WTC11 (cell line): ENCODE results near the gene DCLK1. TPM values are rescaled to one million over a fixed set of nuclear protein-coding genes. Genes with fewer than 3 reads are reported as not detected.

Experiments used
- ATAC-seq: fragments of 200-7000 bp; cut with Tn5 transposase; 2 replicates; pipeline ENCODE4 v1.10.0; 2021; ENCODE audit warnings: mild to moderate bottlenecking, moderate library complexity
- CTCF ChIA-PET: fragments of 300-600 bp; sonication (Branson Sonifier 250); formaldehyde crosslinking; loops from one replicate; lab custom pipeline; 2021; ENCODE audit warnings: antibody characterized with exemption; lab: Charles Lee
- POLR2A ChIA-PET: fragments of 350-600 bp; sonication (Branson Sonifier 250); formaldehyde crosslinking; loops from one replicate; lab custom pipeline; 2021; ENCODE audit warnings: antibody characterized with exemption; lab: Charles Lee
- DNase-seq: peaks from one replicate; pipeline ENCODE4 v3.0.0; 2021; ENCODE audit warnings: low spot score
- H3K27ac Mint-ChIP-seq: 2 replicates; pipeline ENCODE4 v1.8.0; 2021; ENCODE audit warnings: mixed read lengths
- H3K27me3 Mint-ChIP-seq: 2 replicates; pipeline ENCODE4 v1.8.0; 2021; ENCODE audit warnings: low read depth, mild to moderate bottlenecking, moderate library complexity, mixed read lengths
- H3K36me3 Mint-ChIP-seq: 2 replicates; pipeline ENCODE4 v1.8.0; 2021; ENCODE audit warnings: mixed read lengths
- H3K4me1 Mint-ChIP-seq: 2 replicates; pipeline ENCODE4 v1.8.0; 2022; ENCODE audit warnings: mixed read lengths
- H3K4me3 Mint-ChIP-seq: 2 replicates; pipeline ENCODE4 v1.8.0; 2021; ENCODE audit warnings: mild to moderate bottlenecking, moderate library complexity, mixed read lengths
- H3K9me3 Mint-ChIP-seq: 2 replicates; pipeline ENCODE4 v1.8.0; 2021; ENCODE audit warnings: mixed read lengths
- ATF1 ChIP-seq: sonication (generic); formaldehyde crosslinking; IDR thresholded peaks from 2 replicates; pipeline ENCODE4 v1.8.1; 2023; ENCODE audit warnings: mild to moderate bottlenecking, moderate library complexity, missing genetic modification reagents
- ATF6 ChIP-seq: sonication (generic); formaldehyde crosslinking; IDR thresholded peaks from 2 replicates; pipeline ENCODE4 v1.8.1; 2023; ENCODE audit warnings: mild to moderate bottlenecking, missing genetic modification reagents
- CBFB ChIP-seq: sonication (generic); formaldehyde crosslinking; IDR thresholded peaks from 2 replicates; pipeline ENCODE4 v1.8.1; 2022; ENCODE audit warnings: mild to moderate bottlenecking, low read depth, missing genetic modification reagents
- E2F1 ChIP-seq: sonication (generic); formaldehyde crosslinking; IDR thresholded peaks from 2 replicates; pipeline ENCODE4 v1.8.0; 2022; ENCODE audit warnings: mild to moderate bottlenecking, missing genetic modification reagents
- ERG ChIP-seq: fragments of 250-450 bp; sonication (Bioruptor Pico); IDR thresholded peaks from 2 replicates; pipeline ENCODE4 v1.8.0; 2021; ENCODE audit warnings: mild to moderate bottlenecking
- FOXJ3 ChIP-seq: sonication (generic); formaldehyde crosslinking; IDR thresholded peaks from 2 replicates; pipeline ENCODE4 v1.9.0; 2021; ENCODE audit warnings: missing genetic modification reagents, mild to moderate bottlenecking, borderline replicate concordance
- FOXP1 ChIP-seq: sonication (generic); formaldehyde crosslinking; IDR thresholded peaks from 2 replicates; pipeline ENCODE4 v1.8.0; 2022; ENCODE audit warnings: missing genetic modification reagents, mild to moderate bottlenecking, moderate library complexity, borderline replicate concordance
- HMGA2 ChIP-seq: fragments of 250-450 bp; sonication (Bioruptor Pico); IDR thresholded peaks from 2 replicates; pipeline ENCODE4 v1.4.0; 2021; ENCODE audit warnings: mild to moderate bottlenecking, moderate library complexity
- NFATC4 ChIP-seq: fragments of 250-450 bp; sonication (Bioruptor Pico); IDR thresholded peaks from 2 replicates; pipeline ENCODE4 v1.9.0; 2021; ENCODE audit warnings: mild to moderate bottlenecking
- PREB ChIP-seq: sonication (generic); formaldehyde crosslinking; IDR thresholded peaks from 2 replicates; pipeline ENCODE4 v1.8.1; 2022; ENCODE audit warnings: mild to moderate bottlenecking, missing genetic modification reagents, moderate library complexity, borderline replicate concordance
- PRRX2 ChIP-seq: fragments of 250-450 bp; sonication (Bioruptor Pico); IDR thresholded peaks from 2 replicates; pipeline ENCODE4 v1.8.0; 2021; ENCODE audit warnings: mild to moderate bottlenecking
- ZNF138 ChIP-seq: sonication (generic); formaldehyde crosslinking; conservative IDR thresholded peaks from 2 replicates; pipeline ENCODE4 v1.8.1; 2022; ENCODE audit warnings: mild to moderate bottlenecking, moderate library complexity, missing genetic modification reagents
- ZNF281 ChIP-seq: sonication (generic); formaldehyde crosslinking; IDR thresholded peaks from 2 replicates; pipeline ENCODE4 v1.8.0; 2023; ENCODE audit warnings: mild to moderate bottlenecking, missing genetic modification reagents
- ZNF512 ChIP-seq: sonication (generic); formaldehyde crosslinking; IDR thresholded peaks from 2 replicates; pipeline ENCODE4 v1.8.1; 2022; ENCODE audit warnings: missing genetic modification reagents, borderline replicate concordance
- ZNF671 ChIP-seq: fragments of 250-450 bp; sonication (Bioruptor Pico); IDR thresholded peaks from 2 replicates; pipeline ENCODE4 v1.8.0; 2021; ENCODE audit warnings: mild to moderate bottlenecking
- total RNA-seq: library from RNA; stranded (reverse); gene quantifications from 3 replicates; pipeline ENCODE4 v1.2.3, GENCODE V29; 2021

Gene DCLK1
- total RNA-seq, 1 experiment from 2014 or later, result 18.5 TPM

GRCh38 chr13:36057547-36057946 is 73.6 kb downstream of the DCLK1 start (continued):
- TF ChIP-seq ZNF671 (CRISPR knock-in tag) (no peak), PRRX2 (CRISPR knock-in tag) (no peak), ZNF512 (CRISPR knock-in tag) (no peak), E2F1 (no peak), PREB (CRISPR knock-in tag) (no peak), ERG (no peak), HMGA2 (no peak), ATF6 (CRISPR knock-in tag) (no peak), FOXJ3 (CRISPR knock-in tag) (no peak)

GRCh38 chr13:36057041-36057440 is 74.1 kb downstream of the DCLK1 start:
- Mint-ChIP-seq H3K36me3 (peaks cover 8% of the 10 kb centered on the region), H3K27me3 (no peaks in the 10 kb centered on the region), H3K4me1 (peaks cover 19% of the 10 kb centered on the region), H3K4me3 (no peak overlapping the region), H3K27ac (no peak overlapping the region), H3K9me3 (peaks cover 12% of the 10 kb centered on the region)
- ATAC-seq, result no peak
- ChIA-PET CTCF (no interaction called here), POLR2A (no interaction called here)
- TF ChIP-seq NFATC4 (CRISPR knock-in tag) (no peak), FOXP1 (CRISPR knock-in tag) (no peak), ATF1 (CRISPR knock-in tag) (no peak), ZNF281 (CRISPR knock-in tag) (no peak), CBFB (CRISPR knock-in tag) (no peak), ZNF138 (CRISPR knock-in tag) (no peak)
- no peak for DNase-seq
